HepG2 (cell line): ENCODE data around the gene TNFRSF6B.

Source experiments
- EZH2 ChIP-seq: conservative IDR thresholded peaks from 2 replicates; pipeline ENCODE4 v1.6.1; 2012; ENCODE audit warnings: mild to moderate bottlenecking, low read depth, low read length, moderate library complexity
- MAFK ChIP-seq, 2 experiments: IDR thresholded peaks in 1 of 2; conservative IDR thresholded peaks in 1 of 2; 2 replicates each; pipeline ENCODE4 v1.6.1; 2011; ENCODE audit warnings: improper control_type of control experiment in 2 of 2, low read length in 2 of 2
- MXD4 ChIP-seq: IDR thresholded peaks from 2 replicates; pipeline ENCODE4 v1.6.1; 2016; ENCODE audit warnings: mild to moderate bottlenecking, missing biosample characterization, missing genetic modification reagents
- NR1H2 ChIP-seq: sonication (generic); formaldehyde crosslinking; IDR thresholded peaks from 2 replicates; pipeline ENCODE4 v1.8.1; 2022; ENCODE audit warnings: low read depth, missing genetic modification reagents, borderline replicate concordance
- PITX1 ChIP-seq: sonication (generic); formaldehyde crosslinking; IDR thresholded peaks from 2 replicates; pipeline ENCODE4 v1.5.1; 2020; ENCODE audit warnings: mild to moderate bottlenecking, missing genetic modification reagents
- PPARG ChIP-seq: conservative IDR thresholded peaks from 2 replicates; pipeline ENCODE4 v1.6.1; 2016; ENCODE audit warnings: missing biosample characterization, missing genetic modification reagents
- SRF ChIP-seq: IDR thresholded peaks from 2 replicates; pipeline ENCODE4 v1.6.1; 2011; ENCODE audit warnings: mild to moderate bottlenecking, low read depth, low read length, moderate library complexity
- SUZ12 ChIP-seq: fragments of 150-350 bp; IDR thresholded peaks from 2 replicates; pipeline ENCODE4 v1.6.1; 2014; ENCODE audit warnings: low read depth, low read length
- TP53 ChIP-seq: sonication (generic); formaldehyde crosslinking; conservative IDR thresholded peaks from 2 replicates; pipeline ENCODE4 v1.4.0; 2020; ENCODE audit warnings: missing genetic modification reagents
- ZBTB26 ChIP-seq: IDR thresholded peaks from 2 replicates; pipeline ENCODE4 v1.6.1; 2016; ENCODE audit warnings: missing compliant biosample characterization, missing genetic modification reagents, borderline replicate concordance
- ZNF550 ChIP-seq: sonication (generic); formaldehyde crosslinking; IDR thresholded peaks from 2 replicates; pipeline ENCODE4 v1.4.0; 2020; ENCODE audit warnings: mild to moderate bottlenecking, missing genetic modification reagents, borderline replicate concordance
- TF ChIP-seq, protein P1 (sequence below): sonication (generic); formaldehyde crosslinking; IDR thresholded peaks from 2 replicates; pipeline ENCODE4 v1.5.0; 2020; ENCODE audit warnings: mild to moderate bottlenecking, missing genetic modification reagents, moderate library complexity
- TF ChIP-seq, protein P2 (sequence below): sonication (generic); formaldehyde crosslinking; conservative IDR thresholded peaks from 2 replicates; pipeline ENCODE4 v1.5.0; 2020; ENCODE audit warnings: missing genetic modification reagents
- TF ChIP-seq, protein P3 (sequence below): sonication (generic); formaldehyde crosslinking; IDR thresholded peaks from 2 replicates; pipeline ENCODE4 v1.9.0; 2021; ENCODE audit warnings: missing genetic modification reagents, borderline replicate concordance

DNA sequence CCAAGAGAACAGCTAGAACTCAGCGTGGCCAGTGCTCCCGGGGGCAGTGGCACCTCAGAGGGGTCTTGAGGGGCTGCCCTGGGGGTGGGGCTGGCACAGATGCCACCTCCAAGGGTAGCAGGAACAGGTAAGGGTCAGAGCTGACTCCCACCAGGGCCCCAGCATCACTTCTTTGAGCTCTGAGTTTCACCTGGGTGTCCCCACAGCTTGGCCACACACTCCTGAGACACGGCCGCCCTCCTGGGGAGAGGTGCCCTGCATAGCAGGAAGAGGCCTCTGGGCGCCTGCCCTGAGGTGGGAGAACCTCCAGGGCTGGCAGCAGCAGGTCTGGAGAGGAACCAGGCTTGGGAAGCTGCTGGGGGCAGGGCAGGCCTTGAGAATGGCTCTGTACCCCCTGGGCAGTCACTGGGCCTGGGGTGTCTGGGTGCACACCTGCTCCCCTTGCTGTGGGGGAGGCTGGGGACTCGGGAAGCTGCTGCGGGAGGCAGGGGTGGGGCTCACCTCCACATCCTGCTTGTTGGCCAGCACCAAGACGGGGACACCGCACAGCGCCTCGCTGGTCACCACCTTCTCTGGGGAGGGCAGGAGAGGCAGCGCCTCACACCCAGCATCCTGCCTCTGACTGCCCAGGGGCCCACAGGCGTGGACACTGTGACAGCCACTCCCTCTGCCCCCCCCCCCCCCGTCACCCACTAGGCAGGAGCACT is 5.0 kb downstream of the TNFRSF6B start:
- TF ChIP-seq MAFK (conservative IDR thresholded peaks at IDR 0.05 in 1 of 2, IDR thresholded peaks at IDR 0.05 in 1 of 2; ENCODE audit: low read length in 2 of 2) (no peak), PPARG (no peak), SUZ12 (no peak), PITX1 (CRISPR knock-in tag) (no peak), ZBTB26 (CRISPR knock-in tag) (no peak), TP53 (no peak), ZNF550 (CRISPR knock-in tag) (no peak), NR1H2 (CRISPR knock-in tag) (no peak), SRF (no peak), EZH2 (no peak), MXD4 (CRISPR knock-in tag) (no peak)
- TF ChIP-seq, protein P1, sequence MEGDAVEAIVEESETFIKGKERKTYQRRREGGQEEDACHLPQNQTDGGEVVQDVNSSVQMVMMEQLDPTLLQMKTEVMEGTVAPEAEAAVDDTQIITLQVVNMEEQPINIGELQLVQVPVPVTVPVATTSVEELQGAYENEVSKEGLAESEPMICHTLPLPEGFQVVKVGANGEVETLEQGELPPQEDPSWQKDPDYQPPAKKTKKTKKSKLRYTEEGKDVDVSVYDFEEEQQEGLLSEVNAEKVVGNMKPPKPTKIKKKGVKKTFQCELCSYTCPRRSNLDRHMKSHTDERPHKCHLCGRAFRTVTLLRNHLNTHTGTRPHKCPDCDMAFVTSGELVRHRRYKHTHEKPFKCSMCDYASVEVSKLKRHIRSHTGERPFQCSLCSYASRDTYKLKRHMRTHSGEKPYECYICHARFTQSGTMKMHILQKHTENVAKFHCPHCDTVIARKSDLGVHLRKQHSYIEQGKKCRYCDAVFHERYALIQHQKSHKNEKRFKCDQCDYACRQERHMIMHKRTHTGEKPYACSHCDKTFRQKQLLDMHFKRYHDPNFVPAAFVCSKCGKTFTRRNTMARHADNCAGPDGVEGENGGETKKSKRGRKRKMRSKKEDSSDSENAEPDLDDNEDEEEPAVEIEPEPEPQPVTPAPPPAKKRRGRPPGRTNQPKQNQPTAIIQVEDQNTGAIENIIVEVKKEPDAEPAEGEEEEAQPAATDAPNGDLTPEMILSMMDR (CRISPR knock-in tag) = no peak
- TF ChIP-seq, protein P2, sequence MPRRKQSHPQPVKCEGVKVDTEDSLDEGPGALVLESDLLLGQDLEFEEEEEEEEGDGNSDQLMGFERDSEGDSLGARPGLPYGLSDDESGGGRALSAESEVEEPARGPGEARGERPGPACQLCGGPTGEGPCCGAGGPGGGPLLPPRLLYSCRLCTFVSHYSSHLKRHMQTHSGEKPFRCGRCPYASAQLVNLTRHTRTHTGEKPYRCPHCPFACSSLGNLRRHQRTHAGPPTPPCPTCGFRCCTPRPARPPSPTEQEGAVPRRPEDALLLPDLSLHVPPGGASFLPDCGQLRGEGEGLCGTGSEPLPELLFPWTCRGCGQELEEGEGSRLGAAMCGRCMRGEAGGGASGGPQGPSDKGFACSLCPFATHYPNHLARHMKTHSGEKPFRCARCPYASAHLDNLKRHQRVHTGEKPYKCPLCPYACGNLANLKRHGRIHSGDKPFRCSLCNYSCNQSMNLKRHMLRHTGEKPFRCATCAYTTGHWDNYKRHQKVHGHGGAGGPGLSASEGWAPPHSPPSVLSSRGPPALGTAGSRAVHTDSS (CRISPR knock-in tag) = no peak
- TF ChIP-seq, protein P3, sequence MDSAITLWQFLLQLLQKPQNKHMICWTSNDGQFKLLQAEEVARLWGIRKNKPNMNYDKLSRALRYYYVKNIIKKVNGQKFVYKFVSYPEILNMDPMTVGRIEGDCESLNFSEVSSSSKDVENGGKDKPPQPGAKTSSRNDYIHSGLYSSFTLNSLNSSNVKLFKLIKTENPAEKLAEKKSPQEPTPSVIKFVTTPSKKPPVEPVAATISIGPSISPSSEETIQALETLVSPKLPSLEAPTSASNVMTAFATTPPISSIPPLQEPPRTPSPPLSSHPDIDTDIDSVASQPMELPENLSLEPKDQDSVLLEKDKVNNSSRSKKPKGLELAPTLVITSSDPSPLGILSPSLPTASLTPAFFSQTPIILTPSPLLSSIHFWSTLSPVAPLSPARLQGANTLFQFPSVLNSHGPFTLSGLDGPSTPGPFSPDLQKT (CRISPR knock-in tag) = no peak
